ENCODE data around the gene FOXK2. TPM values are rescaled to one million over a fixed set of nuclear protein-coding genes. Genes with fewer than 3 reads are reported as not detected.

FOXK2 gene
- total RNA-seq, 1 experiment from 2014 or later: 72.0 TPM

DNA sequence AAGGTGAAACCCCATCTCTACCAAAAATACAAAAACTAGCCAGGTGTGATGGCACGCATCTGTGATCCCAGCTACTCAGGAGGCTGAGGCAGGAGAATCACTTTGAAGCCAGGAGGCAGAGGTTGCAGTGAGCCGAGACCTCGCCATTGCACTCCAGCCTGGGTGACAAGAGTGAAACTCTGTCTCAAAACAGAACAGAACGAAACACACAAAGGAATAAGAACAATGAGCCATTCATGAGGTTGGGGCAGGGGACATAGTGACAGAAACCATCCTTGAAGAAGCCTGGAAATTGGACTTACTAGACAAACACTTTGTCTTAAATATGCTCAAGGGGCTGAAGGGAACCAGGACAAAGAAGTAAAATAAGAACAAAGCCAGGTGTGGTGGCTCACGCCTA, 89.3 kb downstream of the FOXK2 start:
- Histone ChIP-seq H3K56ac (ENCODE audit: insufficient read length, low read depth, low read length) (no peak overlapping the region), H3K4me1 (ENCODE audit: insufficient read depth, low read length) (no peaks in the 10 kb centered on the region), H3K27ac (ENCODE audit: insufficient read length, low read depth, low read length) (no peak overlapping the region), H4K91ac (ENCODE audit: insufficient read length, low read depth, low read length) (no peak overlapping the region), H3K79me1 (ENCODE audit: insufficient read depth, low read depth, low read length, poor library complexity, severe bottlenecking) (no peaks in the 10 kb centered on the region), H3K18ac (ENCODE audit: insufficient read length, low read depth, low read length) (no peak overlapping the region), H4K5ac (ENCODE audit: insufficient read length, low read depth, low read length) (no peak overlapping the region), H3K4me2 (ENCODE audit: insufficient read depth, insufficient read length, low read length) (no peak overlapping the region), H2BK5ac (ENCODE audit: insufficient read length, low read length) (no peak overlapping the region), H2BK12ac (ENCODE audit: insufficient read length, low read depth, low read length) (no peak overlapping the region), H3K79me2 (ENCODE audit: insufficient read depth, low read length) (no peaks in the 10 kb centered on the region), H2BK15ac (ENCODE audit: low read depth, low read length) (no peak overlapping the region), H3K27me3 (ENCODE audit: insufficient read depth, low read length) (no peaks in the 10 kb centered on the region), H2BK20ac (ENCODE audit: low read depth, low read length, poor library complexity, severe bottlenecking) (no peak overlapping the region), H3T11ph (ENCODE audit: low read length) (no peak overlapping the region), H2AK5ac (ENCODE audit: insufficient read length, low read length) (no peak overlapping the region), H2BK120ac (ENCODE audit: low read depth, low read length, poor library complexity, severe bottlenecking) (no peak overlapping the region), H4K8ac (replicated peaks; ENCODE audit: insufficient read length, low read depth, low read length) (no peak overlapping the region), H3K9ac (ENCODE audit: extremely low read depth, insufficient read length, low read length) (no peak overlapping the region), H3K23ac (ENCODE audit: insufficient read length, low read depth, low read length) (no peak overlapping the region), H3K14ac (ENCODE audit: insufficient read depth, low read length) (no peak overlapping the region), H3K4ac (ENCODE audit: low read depth, low read length) (no peak overlapping the region), H3K23me2 (ENCODE audit: insufficient read length, low read depth, low read length, poor library complexity, severe bottlenecking) (no peaks in the 10 kb centered on the region), H2AFZ (ENCODE audit: low read length) (no peak overlapping the region), H4K20me1 (ENCODE audit: control insufficient read depth, insufficient read depth, insufficient read length) (no peaks in the 10 kb centered on the region), H3K9me3 (ENCODE audit: control insufficient read depth, low read depth, low read length) (no peaks in the 10 kb centered on the region)
- Mint-ChIP-seq H3K4me3 (no peak overlapping the region), H3K27ac (no peak overlapping the region), H3K27me3 (ENCODE audit: low read depth) (no peaks in the 10 kb centered on the region; the same call in 1 of the 2 replicates), H3K9me3 (peaks cover 0 to 6% of the 10 kb centered on the region in 2 experiments; a peak in 3 of 5 replicates), H3K36me3 (ENCODE audit: insufficient read depth in 1 of 3, low read depth in 3 of 3) (peaks cover 17 to 89% (median 74%) of the 10 kb centered on the region in 3 experiments), H3K4me1 (peaks cover 0 to 4% of the 10 kb centered on the region in 2 experiments; a peak in 1 of 4 replicates)
- WGBS (ENCODE audit: extremely low coverage, insufficient read length, low lambda C conversion rate): no CpG with 5 or more reads among the region's 5 CpGs
- TF ChIP-seq CTCF (conservative IDR thresholded peaks at IDR 0.05): no peak
- DNase-seq: no peak

All from H9 (cell line).